Muscle of arm (tissue), 12 donors: ENCODE results near the gene PPA1. TPM values are rescaled to one million over a fixed set of nuclear protein-coding genes. Genes with fewer than 3 reads are reported as not detected.
"Not testable (repeated sequence)": the region's sequence is repeated elsewhere in the genome, so short reads cannot be mapped to it uniquely, and the experiment has no call there.

Experiments
- DNase-seq: peaks from one replicate; pipeline ENCODE4 v3.0.0-alpha.2; 2013
- polyA plus RNA-seq, 12 donors: library from polyadenylated mRNA; unstranded; fragments of 120-200 nt; gene quantifications; one replicate each; pipeline ENCODE4 v1.2.1, GENCODE V29; 2013; ENCODE audit not compliant: insufficient read length in 12 of 12

Gene PPA1
- polyA plus RNA-seq, 12 donors: 71.1 to 108 (median 85.4) TPM; not detected in 1

- no peak for DNase-seq
These were observed 23.2 kb upstream of the PPA1 start for GRCh38 chr10:70256463-70256862.

DNA sequence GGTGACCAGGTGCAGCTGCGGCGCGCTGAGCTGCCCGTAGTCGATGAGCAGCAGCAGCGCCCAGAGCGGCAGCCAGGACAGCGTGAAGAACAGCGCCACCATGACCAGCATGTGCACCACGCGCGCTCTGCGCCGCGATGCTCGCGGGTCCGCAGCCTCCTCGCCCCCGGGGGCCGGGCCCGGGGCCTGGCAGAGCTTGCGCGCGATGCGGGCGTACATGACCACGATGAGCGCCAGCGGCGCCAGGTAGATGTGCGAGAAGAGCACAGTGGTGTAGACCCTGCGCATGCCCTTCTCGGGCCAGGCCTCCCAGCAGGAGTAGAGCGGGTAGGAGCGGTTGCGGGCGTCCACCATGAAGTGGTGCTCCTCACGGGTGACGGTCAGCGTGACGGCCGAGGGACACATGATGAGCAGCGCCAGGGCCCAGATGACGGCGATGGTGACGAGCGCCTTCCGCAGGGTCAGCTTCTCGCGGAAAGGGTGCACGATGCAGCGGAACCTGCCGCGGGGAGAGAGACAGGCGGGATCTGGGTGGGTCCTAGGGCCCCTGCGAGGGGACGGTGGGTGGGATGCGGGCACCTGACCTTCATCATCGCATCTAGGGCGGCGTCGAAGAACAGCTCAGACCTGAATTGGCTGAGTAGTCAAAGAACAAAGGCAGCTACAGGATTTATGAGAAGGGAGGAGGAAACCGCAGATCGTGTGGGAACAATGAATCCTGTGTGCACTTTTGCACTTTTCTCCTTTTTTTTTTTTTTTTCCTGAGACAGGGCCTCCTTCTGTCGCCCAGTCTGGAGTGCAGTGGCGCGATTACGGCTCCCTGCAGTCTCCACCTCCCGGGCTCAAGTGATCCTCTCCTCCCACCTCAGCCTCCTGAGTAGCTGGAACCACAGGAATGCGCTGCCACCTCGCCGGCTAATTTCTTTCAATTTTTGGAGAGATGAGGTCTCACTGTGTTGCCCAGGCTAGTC lies 22.4 kb upstream of the PPA1 start:
- no peak for DNase-seq

DNA sequence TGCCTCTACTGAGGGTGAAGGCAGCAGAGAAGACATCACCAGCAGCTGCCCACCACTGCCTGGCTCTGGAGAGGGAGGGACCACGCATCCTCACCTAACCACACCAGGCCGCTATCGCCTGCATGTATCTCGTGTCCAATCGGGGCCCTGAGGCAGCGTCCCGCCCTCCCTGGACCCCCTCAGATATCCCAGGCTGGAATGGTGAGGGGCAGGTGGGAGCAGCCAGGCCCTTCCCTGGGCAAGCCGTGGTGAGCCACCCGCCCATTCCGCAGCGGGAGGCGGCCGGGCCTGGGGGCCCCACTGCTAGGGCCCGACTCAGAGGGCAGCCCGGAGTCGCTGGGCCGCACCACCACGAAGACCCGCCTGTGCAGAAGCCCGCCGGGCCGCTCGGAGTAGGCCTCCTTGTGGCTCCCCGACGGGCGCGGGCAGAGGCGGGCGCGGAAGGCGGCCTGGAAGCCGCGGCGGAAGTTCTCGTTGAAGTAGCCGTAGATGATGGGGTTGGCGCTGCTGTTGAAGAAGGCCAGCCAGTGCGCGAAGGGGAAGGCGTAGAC lies 21.6 kb upstream of the PPA1 start:
- no peak for DNase-seq

GRCh38 chr10:70253878-70254765 lies 20.9 kb upstream of the PPA1 start:
- no peak for DNase-seq

DNA sequence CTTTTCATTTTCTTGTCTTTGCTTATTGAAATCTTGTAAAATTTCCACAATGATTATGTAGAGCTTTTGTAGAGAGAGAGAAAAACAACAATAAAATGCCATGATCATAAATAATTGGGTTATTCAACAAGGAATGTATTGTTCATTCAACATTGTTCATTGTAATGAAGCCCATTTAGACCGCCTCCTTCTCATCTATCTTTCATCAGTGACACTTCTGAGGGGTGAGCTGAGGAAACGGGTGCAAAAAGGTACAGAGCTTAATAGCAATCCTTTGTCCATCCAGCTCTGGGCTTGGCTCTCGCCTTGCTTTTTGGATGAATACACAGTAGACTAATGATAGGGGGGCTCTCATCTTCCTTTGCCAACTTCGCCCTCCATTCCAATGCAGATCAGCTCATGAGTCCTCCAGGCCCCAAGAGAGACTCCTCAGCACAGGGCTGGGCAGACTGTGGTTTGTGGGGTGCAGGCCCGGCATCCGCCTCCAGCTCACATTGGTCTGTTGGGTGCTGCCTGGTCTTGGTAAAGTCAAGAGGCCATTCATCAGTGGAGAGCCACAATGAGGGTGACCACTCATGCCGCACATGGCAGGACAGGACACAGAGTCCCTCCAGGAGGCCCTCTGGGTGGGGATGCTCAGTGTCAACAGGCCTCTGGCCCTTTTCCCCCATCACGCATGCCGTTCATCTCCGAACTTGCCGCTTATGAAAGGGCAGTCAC lies 17.9 kb upstream of the PPA1 start:
- DNase-seq: no peak

DNA sequence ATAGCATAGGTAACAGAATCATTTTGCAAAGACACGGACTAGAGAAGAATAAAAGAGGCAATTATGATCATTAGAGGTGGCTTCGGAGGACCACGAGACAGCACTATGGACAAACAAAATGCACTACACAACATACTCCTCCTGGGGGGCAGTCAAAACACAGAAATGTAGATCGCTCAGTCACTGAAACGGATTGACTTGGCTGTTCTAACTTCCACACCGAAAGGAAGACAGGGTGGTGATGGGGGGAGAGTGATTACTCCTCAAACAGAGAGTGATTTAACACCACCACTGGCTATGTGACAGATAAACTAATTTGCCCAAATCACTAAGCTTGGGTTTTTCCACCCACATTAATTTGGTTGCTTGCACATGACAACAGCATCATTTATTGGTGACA lies 14.1 kb upstream of the PPA1 start:
- DNase-seq: no peak

- no peak for DNase-seq
These were observed 7.9 kb upstream of the PPA1 start for GRCh38 chr10:70241081-70241480.

DNA sequence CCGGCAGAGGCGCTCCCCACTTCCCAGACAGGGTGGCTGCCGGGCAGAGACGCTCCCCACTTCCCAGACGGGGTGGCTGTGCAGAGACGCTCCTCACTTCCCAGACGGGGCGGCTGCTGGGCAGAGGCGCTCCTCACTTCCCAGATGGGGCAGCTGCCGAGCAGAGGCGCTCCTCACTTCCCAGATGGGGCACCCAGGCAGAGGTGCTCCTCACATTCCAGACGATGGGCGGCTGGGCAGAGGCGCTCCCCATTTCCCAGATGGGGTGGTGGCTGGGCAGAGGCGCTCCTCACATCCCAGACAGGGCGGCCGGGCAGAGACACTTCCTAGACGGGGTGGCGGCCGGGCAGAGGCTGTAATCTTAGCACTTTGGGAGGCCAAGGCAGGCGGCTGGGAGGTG lies 6.8 kb upstream of the PPA1 start:
- DNase-seq: not testable (repeated sequence)

GRCh38 chr10:70239077-70239976 lies 6.1 kb upstream of the PPA1 start:
- not testable (repeated sequence) for DNase-seq

DNA sequence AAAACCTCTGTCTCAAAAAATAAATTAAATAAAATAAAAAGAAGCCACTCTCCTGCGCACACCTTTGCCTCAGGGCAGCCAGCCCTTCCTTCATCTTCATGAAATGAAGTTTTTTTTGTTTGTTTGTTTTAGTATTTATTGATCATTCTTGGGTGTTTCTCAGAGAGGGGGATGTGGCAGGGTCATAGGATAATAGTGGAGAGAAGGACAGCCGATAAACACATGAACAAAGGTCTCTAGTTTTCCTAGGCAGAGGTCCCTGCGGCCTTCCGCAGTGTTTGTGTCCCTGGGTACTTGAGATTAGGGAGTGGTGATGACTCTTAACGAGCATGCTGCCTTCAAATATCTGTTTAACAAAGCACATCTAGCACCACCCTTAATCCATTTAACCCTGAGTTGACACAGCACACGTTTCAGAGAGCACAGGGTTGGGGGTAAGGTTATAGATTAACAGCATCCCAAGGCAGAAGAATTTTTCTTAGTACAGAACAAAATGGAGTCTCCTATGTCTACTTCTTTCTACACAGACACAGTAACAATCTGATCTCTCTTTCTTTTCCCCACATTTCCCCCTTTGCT lies 4.8 kb upstream of the PPA1 start:
- DNase-seq: not testable (repeated sequence)

DNA sequence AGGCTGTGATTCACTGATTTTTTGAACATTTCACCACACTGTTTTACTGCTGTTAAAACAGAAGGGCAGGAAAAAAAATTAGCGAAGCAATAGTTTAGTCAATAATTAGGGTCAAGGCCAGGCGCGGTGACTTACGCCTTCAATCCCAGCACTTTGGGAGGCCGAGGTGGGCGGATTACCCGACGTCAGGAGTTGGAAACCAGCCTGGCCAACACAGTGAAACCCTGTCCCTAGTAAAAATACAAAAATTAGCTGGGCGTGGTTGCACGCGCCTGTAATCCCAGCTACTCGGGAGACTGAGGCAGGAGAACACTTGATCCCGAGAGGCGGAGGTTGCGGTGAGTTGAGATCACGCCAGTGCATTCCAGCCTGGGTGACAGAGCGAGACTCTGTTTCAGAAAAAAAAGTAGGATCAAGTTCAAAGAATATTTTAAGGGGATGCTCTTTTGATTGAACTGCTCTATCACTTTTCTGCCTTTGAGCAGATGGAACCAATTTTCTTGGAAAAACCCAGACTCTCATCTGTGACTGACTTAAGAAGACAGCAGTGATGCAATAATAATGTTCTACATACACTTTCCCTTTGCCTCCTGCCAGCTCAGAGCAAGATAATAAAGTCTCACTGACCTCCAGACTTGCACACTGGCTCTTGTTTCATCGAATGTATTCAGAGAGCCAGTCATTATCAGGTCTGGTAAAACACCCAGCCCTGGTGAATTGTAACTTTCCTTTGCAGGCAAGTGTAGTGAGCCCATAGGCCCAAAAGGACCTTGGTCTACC lies 1.6 kb upstream of the PPA1 start:
- DNase-seq: no peak

GRCh38 chr10:70233939-70234300 lies 691 bp upstream of the PPA1 start:
- DNase-seq: no peak

GRCh38 chr10:70232859-70233108 lies 445 bp downstream of the PPA1 start:
- peak; percentile 10 for DNase-seq

DNA sequence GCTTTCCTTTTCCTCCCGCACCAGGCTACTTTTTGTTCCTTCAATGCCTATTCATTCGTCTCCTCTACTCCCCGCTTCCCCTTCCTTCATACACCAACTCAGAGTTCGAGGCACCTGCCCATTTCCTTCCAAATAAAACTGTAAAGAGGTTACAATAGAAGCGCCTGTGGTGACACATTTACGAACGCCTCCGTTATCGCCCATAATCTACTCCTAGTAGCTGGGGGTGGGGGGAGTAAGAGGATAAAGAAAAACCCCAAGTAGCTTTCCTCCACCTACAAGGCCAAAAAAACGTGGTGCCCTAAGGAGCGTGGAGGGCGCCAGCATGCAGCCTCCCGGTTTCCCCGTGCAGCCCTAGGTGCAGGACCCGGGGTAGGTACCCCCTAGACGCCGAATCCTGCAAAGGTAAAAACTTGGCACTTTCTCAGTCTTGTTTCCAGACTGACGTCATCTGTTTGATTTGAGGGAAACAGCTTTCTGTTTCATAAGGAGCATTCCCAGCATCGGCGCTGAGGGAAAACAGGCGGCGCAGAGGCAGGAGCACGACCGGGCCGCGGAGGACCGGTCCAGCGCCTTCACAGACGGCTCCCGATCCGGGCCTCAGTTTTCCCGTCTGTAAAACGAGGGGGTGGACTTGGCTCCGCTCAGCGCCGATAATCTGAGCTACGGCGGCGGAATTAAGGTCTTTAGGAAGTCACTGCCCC lies 922 bp downstream of the PPA1 start:
- DNase-seq: peak; percentile 27

DNA sequence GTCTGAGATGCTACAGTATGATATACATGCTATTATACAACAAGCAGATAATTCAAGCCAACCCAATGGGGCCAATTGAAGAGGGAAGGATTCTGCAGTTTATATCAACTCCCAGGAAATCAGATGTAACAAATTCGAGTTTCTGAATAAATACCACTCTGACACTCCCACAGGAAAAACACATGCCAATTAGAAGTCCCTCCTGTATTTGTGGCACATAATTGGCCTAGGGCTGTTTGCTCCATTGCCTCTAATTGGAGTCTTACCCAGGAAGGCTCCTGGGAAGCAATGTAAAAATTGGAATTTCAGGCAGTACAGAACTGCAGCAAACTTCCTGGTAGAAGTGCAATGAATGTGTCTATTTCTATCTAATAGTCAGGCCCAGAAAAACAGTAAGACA lies 4.7 kb downstream of the PPA1 start:
- no peak for DNase-seq

- no peak for DNase-seq
These were observed 5.5 kb downstream of the PPA1 start for GRCh38 chr10:70227548-70228320.

GRCh38 chr10:70223728-70224127 lies 9.5 kb downstream of the PPA1 start:
- DNase-seq: no peak

DNA sequence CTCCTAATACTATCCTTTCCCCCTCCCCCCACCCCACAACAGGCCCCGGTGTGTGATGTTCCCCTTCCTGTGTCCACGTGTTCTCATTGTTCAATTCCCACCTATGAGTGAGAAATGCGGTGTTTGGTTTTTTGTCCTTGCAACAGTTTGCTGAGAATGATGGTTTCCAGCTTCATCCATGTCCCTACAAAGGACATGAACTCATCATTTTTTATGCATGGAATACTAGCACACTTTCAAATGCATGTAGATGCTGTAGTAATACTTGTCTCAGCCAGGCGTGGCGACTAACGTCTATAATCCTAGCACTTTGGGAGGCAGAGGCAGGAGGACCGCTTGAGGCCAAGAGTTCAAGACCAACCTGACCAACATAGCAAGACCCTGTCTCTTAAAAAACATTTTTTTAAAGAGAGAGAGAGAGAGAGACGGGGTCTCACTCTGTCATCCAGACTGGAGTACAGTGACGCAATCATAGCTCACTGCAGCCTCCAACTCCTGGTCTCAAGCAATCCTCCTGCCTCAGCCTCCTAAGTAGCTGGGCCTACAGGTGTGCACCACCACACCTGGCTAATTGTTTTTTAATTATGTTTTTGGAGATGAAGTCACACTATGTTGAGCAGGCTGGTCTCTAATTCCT lies 10.3 kb downstream of the PPA1 start:
- DNase-seq: not testable (repeated sequence)
